HG02642 (cell line): Measurements from ENCODE around the gene BICD1.

Experiments used
- ATAC-seq: cut with Tn5 transposase; IDR thresholded peaks from one replicate; pipeline ENCODE4 v1.9.1; 2021; ENCODE audit warnings: mild to moderate bottlenecking; ENCODE audit not compliant: unreplicated experiment, poor library complexity

BICD1 gene

DNA sequence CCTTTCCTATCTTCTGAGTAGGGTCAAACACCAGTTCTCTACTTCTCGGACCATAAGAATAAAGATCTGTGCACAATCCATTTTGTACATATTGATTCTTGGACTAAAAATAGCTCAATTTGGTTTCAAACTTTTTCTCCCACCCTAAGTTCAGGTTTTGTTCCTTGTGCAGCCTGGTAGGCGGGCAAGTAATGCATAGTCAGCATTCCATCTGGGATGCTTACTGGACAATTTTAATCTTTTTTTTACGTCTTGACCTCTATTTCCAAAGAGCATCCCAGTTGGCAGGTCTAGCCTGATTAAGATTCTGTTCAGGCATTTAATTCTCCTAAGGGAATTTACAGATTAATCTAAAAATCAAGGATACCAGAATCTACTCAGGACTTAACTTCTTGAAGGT, 126.9 kb downstream of the BICD1 start:
- ATAC-seq, result no peak

DNA sequence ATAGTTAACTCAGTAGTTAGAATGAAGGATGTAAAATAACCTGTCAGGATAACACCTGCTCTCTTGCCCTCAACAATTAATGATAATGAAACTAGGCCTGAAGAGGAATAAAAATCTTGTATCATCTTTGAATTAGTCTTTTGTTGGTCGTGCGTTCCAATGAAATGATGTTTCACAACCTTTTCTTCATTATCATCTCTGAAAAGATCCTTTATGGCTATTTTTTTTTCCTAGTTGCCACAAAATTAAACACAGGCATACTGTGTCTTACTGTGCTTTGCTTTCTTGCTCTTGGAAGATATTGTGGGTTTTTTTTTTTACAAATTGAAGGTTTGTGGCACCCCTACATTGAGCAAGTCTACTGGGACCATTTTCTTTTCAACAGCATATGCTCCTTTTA, 128.6 kb downstream of the BICD1 start:
- no peak for ATAC-seq

DNA sequence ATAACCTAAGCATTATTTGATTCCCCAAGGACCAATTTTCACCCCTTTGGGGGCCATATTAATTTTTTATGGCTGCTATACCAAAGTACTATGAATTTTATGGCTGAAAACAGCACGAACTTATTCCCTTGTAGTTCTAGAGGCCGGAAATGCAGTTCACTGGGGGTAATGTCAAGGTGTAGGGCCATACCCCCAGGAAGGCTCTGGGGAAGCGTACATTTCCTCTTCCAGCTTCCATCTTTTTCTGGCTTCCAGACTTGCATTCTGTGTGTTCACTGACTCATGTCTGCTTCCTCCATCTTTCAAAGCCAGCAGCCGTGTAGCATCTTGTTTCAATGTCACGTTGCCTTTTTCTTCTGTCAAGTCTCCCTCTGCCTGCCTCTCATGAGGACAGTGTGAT, 133.5 kb downstream of the BICD1 start:
- no peak for ATAC-seq

DNA sequence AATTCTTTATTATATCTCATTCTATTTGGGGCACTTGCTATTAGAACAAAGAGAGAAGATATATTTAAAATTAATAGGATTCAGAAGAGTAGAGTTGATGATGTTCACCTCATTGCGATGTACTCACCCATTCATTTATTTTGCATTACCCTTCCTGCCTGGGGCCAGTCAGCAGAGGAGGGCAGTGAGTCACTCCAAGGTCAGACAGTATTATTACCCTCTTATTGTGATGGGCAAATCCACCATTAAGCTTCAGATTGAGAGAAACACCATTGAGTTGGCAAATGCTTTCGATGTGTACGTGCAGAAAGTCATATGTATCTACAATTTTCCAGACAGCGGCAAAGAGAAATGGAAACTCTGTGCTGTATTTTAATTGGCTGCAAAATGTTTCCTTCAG, 134.2 kb downstream of the BICD1 start:
- ATAC-seq, result no peak

DNA sequence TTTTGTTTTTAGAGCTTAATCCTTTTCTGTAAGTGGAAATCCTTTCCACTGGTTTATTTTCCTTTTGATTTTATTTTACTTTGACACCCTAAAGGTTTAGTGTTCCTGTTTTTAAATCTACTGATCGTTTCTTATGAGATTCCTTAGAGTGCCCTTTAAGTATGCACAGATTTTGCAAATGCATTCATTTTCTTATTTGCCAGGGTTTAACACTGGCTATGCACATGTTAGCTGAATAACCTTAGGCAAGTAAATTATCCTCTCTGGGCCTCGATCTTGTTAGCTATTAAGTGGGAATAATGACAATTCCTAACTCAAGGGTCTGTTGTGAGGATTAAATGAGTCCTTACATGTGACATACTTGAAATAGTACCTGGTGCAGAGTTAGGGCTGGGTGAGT, 136.0 kb downstream of the BICD1 start:
- ATAC-seq, result no peak

DNA sequence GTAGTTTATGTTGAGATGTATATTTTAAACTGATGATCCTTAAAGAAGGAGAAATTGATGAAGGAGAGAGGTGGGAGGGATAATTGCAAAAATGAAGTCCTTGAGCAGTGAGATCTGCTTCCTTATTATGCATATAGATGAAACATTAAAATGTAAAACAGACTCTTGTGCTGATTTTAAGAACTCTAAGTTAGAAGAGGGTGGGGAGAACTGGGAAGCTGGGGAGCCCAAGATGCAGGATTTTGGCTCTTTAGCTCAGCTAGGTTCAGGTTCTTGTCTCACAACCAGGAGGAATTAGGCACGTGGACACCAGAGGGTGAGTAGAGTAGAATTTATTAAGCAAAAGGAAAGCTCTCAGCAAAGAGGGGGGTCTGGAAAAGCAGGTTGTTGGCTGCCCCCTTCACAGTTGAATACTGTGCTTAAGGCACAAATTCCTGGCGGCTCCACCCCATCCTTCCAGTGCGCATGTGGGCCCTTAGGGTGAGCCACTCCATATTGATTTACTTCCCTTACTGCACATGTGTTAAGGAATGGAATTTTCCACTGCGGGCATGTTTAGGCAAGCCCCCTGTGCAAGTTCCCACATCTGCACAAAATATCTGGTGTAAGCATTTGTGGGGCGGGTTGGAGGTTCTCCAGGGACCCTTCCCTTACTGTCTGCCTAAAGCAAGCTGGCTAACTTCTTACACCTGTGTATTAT, 141.9 kb downstream of the BICD1 start:
- no peak for ATAC-seq

DNA sequence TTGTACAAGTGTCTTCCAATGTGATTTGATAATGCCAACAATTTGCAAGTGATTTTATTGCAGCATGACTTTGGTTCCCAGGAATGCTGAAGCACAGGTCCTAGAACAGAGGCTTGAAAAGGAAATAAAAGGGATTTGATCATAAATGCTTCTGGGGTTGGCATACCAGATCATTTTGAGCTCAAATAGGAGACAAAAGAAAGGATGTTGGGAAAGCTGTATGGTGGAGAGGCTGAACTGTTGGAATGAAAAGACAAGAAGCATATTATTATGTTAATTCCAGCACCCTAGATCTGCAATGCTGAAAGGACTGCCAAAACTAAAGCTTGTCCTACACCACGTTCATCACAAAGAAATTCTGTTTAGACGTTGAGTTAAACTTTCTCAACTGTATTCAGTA, 143.1 kb downstream of the BICD1 start:
- ATAC-seq, result no peak

DNA sequence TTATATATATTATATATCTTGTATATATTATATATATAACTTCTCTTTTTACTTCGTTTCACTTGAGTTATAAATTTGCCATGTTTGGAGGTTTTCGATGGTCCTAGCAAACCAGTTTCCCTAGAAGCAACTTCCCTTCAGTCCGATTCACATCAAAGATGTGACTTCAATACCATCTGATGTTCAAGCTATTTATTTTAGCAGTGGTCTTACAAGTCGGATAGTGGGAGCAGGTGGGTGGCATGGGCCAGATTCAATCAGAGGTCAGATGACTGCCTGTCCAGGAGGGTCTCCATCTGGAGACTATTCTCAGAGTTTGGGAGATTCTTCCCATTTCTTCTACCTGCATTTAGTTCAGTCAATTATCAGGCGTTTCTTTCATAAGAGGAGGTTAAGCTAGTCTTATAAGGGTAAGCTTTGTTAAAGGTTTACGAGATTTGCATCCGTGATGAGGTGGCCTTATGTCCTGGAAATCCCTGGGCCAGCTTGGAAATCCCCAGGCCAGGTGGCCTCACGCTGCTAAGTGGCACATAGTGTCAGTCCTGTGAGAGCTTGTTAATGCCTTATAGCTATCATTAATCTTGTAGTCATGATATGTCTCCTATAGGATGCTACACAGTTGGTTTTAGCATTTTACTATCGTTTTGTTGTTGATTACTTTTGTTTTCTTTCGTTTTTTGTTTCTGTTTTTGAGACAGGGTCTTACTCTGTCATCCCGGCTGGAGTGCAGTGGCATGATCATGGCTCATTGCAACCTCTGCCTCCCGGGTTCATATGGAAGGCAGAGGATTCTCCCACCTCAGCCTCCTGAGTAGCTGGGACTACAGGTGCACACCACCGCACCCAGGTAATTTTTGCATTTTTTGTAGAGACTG, 145.8 kb downstream of the BICD1 start:
- ATAC-seq, result peak; percentile 93

DNA sequence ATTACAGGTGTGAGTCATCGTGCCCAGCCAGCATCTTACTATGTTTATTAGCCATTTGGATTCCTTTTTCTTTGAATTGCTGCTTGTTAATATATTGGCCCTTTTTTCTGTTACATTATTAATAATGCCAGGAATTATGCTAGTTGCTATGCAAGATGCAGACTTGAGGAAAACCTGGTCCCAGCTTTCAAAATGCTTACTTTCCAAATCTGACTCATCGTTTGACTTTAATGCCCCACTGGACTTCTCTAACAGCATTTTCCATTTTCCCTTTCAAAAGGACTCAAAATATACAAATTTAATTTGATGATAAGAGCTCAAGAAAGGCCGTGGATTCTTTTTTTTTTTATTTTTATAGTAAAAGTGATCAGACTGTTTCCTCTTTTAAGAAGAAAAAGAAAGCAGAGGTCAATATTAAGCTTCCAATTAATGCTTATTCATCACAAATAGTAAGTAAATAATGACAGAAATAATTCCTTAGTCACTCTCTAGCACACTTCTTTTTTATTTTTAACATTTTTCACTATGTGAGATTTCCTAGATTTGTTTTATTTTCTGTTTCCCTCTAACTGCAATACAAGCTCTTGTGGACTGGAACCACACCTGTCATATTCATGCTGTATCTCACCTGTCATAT, 146.6 kb downstream of the BICD1 start:
- ATAC-seq, result no peak

DNA sequence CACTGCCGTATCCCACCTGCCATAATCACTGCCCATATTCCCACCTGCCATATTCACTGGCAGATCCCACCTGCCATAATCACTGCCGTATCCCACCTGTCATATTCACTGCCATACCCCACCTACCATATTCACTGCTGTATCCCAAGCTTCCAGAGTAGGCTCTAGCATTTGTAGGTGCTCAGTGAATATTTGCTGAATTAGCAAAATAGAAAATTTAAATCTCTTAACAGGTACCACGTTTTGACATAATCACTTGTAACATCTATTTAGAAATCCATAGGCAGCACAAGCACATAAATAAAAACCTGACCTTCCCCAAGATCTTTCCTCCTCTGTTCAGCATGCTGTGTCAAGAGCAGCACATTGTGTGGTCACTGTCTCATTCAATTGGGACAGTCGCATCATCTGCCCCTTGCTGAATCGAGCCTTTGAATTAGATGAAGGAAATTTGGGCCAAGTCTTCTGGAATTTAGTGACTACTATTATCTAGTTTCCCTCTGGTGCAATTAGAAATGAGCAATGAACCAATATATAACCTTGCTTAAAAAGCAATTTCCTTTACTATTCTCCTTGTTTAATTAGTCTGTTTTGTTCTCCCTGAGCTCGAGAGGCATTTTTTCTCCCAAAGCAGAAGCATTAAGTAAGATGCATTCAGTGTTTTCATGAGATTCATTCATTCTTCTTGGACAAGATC, 147.8 kb downstream of the BICD1 start:
- no peak for ATAC-seq

DNA sequence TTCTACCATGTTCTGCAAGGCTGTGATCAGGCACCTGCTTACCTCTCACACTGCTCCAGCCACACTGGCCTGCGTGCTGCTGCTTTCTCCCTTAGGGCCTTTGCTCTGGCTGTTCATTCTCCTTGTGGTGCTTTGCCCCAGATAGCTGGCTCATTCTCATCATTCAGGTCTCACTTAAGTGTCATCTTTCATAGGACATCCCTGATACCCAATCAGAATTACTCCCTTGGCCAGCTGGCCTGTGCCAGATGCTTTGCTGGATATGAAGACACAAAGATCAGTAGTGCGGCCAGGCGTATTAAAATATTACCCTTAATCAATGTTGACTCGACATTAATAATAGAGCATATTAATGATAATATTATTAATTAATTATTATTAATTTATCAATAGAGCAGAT, 148.9 kb downstream of the BICD1 start:
- ATAC-seq, result no peak

DNA sequence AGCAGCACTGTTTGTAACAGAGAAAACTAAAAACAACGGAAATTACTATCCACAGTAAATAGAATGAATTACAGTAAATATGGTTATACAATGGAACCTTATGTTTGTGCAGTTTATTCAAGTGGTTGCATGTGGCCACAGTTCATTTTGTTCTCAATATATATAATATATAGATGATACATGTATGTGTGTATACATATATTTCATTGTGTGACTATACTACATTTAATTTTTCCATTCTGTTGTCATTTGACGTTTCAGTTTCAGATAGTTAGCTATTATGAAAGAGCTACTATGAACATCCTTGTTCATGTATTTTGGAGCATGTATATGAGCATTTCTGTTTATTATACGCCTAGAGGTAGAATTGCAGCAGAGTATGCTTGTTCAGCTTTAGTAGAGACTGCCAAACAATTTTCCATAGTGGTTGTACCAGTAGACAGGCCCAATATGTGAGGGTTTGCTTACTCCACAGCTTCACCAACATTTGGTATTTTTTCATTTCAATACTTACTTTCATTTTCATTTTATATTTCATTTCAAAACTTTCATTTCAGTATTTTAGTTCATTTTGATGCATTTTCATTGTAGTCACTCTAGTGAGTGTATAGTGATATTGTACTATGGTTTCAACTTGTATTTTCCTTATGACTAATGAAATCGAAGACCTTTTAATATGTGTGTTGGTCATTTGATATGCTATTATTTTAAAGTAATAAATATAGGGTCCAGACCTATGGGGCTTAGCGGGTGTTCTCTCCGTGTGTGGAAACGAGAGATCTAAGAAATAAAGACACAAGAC, 151.2 kb downstream of the BICD1 start:
- ATAC-seq, result no peak

DNA sequence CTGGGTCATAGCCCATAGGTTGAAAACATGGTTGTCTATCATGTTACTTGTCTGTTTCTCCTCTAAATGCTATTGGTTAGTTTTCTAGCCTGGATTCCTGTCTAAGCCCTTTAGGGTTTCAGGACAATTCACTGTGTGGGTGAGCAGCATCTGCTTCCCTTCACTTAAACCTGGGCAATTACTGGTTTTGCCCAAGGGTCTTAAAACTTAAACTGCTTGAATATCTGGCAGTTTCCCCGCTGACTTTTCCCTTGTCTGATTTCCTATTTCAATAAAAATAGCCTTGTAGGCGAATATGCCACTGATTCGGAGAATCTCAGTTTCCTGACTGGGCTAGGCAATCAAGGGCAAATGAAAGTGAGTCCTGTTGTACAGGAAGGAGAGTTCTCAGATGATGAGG, 154.0 kb downstream of the BICD1 start:
- no peak for ATAC-seq

DNA sequence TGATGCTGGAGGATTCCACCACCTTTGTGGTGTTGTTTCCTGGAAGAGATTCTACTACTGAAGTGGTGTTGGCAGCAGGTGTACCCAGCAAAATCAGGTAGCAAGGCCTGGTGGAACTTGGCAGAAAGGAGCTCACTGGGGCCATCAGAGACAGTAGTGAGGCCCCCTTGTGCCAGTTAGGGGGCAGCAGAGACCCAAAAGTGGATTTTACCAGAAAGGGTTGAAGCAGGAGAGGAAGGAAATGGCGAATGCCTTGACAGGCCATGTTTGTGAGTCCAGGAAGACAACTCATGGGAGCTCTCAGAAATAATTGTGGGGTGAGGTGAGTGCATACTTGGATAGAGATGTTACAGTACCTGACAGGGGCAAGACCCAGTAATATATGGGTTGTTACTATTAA, 155.0 kb downstream of the BICD1 start:
- ATAC-seq, result no peak

DNA sequence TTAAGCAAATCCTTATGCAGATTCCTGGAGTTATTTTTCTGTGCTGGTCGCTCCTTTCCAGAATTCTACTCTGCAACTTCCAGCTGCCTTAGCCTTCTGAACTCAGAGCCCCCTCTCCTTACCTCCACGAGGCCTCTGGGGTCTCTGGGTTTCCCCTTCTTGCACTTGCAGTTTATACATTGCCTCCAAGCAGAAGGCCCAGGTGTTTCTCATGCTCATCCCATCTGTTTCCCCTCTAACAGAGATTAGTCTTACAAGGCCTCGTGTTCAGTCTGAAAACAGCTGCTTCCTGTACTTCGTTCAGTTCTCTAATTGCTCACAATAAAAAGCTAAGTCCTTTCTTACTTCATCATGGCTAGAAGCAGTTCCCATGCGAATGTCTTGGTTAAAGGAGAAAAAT, 158.3 kb downstream of the BICD1 start:
- ATAC-seq, result peak; percentile 81

DNA sequence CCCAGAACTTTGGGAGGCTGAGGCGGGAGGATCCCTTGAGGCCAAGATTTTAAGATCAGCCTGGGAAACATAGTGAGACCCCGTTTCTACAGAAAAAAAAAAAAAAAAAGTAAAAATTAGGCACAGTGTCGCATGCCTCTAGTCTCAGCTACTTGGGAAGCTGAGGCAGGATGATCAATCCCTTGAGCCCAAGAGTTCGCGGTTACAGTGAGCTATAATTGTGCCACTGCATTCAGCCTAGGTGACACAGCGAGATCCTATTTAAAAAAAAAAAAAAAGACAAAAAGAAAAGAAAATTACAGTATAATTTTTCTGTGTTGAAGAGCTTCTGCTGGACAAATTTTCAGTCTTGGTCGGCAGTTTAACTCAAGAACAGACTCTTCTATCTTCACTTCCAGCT, 158.8 kb downstream of the BICD1 start:
- ATAC-seq, result no peak

DNA sequence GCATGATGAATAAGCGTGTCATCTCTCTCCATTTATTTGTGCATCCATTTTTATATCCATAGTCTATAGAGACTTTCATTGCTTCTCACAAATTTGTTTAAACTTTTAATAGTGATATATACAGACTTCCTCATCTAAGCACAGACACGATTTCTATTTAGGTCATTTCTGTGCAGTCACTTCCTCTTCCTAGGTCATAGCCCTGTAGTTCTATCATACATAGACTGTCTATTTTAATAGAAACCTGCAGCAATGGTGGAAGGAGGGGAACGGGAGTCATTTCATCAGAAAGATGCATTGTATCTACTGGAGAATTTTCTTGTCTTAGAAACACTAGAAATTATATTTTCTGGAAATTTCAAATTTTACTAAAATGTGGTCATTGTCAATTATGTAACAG, 159.3 kb downstream of the BICD1 start:
- peak; percentile 50 for ATAC-seq

DNA sequence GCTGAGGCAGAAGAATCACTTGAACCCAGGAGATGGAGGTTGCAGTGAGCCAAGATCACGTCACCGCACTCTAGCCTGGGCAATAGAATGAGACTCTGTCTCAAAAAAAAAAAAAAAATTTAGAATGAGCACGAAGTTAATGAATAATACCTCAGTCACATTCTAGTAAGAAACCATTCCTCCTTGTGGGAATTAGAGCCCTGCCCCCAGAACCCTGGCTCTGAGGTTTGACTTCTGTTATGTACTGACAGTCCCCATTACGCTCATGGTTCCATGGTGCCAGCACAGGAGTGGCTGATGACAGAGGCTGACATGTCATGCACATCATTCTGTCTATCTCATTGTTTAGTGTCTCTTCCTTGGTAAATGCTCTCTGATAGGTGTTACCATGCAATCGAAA, 160.1 kb downstream of the BICD1 start:
- no peak for ATAC-seq

DNA sequence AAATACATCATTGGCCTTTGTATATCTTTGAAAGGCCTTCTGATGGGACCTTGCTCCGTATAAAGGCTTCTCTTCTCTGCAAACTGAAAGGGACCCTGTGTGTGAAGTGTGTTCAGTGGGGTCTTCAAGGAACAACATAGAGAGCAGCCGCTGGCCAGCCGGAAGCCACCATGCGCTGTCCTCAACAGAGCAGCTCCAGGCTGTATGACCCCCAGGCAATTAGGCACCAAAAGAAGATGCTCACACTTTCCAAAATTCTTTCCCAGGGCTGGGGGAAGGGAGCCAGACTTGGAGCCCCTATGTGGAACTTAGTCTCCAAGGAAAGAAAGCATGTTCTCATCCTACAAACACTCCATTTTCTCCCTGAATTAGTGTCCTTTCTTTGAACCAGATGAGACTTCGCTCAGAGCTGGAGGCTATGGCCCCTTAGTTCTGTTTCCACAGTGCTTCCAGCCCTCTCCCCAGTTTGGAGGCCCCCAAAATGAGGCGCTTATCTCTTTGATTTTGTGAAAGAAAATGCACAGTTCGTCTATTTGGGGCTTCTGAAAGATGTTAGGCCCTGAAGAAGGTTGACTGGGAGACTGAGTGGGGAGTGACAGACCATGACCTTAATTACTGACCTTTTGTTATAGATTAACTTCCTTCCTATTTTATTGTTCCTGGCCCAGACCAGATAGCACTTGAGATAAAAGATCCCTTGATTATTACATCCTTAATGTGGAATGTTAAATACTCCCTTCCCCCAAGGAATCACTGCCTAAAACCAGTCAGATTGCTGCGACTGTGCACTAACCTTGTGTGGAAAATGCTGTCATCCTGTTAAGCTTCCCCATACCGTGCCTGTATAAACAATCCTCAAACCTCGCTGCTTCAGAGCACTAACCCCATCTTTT, 164.4 kb downstream of the BICD1 start:
- no peak for ATAC-seq
